HG03045 (cell line): Measurements from ENCODE around the gene CYP26C1.
"Not testable (repeated sequence)": the region's sequence is repeated elsewhere in the genome, so short reads cannot be mapped to it uniquely, and the experiment has no call there.

ENCODE experiments used
- ATAC-seq: cut with Tn5 transposase; IDR thresholded peaks from one replicate; pipeline ENCODE4 v1.9.1; 2021; ENCODE audit warnings: mild to moderate bottlenecking, moderate library complexity; ENCODE audit not compliant: unreplicated experiment

Gene CYP26C1

GRCh38 chr10:93076871-93077270, 16.3 kb downstream of the CYP26C1 start:
- no peak for ATAC-seq

- no peak for ATAC-seq
These were observed 17.3 kb downstream of the CYP26C1 start for GRCh38 chr10:93077860-93078337.

GRCh38 chr10:93079663-93080349, 19.2 kb downstream of the CYP26C1 start:
- no peak for ATAC-seq

- no peak for ATAC-seq
These were observed 19.9 kb downstream of the CYP26C1 start for GRCh38 chr10:93080350-93081046.

- no peak for ATAC-seq
These were observed 20.7 kb downstream of the CYP26C1 start for GRCh38 chr10:93081318-93081717.

- ATAC-seq = no peak
These were observed 21.2 kb downstream of the CYP26C1 start for GRCh38 chr10:93081834-93082233.

GRCh38 chr10:93083743-93084539, 23.3 kb downstream of the CYP26C1 start:
- ATAC-seq = no peak

- ATAC-seq = no peak
These were observed 24.8 kb downstream of the CYP26C1 start for GRCh38 chr10:93085272-93085859.

GRCh38 chr10:93086289-93086688, 25.7 kb downstream of the CYP26C1 start:
- ATAC-seq = no peak

- ATAC-seq = no peak
These were observed 27.2 kb downstream of the CYP26C1 start for GRCh38 chr10:93087846-93088245.

- ATAC-seq = no peak
These were observed 27.9 kb downstream of the CYP26C1 start for GRCh38 chr10:93088466-93088865.

GRCh38 chr10:93090619-93091018, 30.0 kb downstream of the CYP26C1 start:
- ATAC-seq = no peak

GRCh38 chr10:93091960-93092359, 31.4 kb downstream of the CYP26C1 start:
- ATAC-seq = no peak

- no peak for ATAC-seq
These were observed 34.6 kb downstream of the CYP26C1 start for GRCh38 chr10:93095225-93095624.

- no peak for ATAC-seq
These were observed 36.3 kb downstream of the CYP26C1 start for GRCh38 chr10:93096901-93097300.

GRCh38 chr10:93097386-93097785, 36.8 kb downstream of the CYP26C1 start:
- ATAC-seq = no peak

- no peak for ATAC-seq
These were observed 38.2 kb downstream of the CYP26C1 start for GRCh38 chr10:93098816-93099215.

GRCh38 chr10:93099670-93100069, 39.1 kb downstream of the CYP26C1 start:
- no peak for ATAC-seq

GRCh38 chr10:93101148-93101547, 40.5 kb downstream of the CYP26C1 start:
- ATAC-seq = not testable (repeated sequence)

GRCh38 chr10:93103953-93104352, 43.4 kb downstream of the CYP26C1 start:
- no peak for ATAC-seq

- no peak for ATAC-seq
These were observed 46.1 kb downstream of the CYP26C1 start for GRCh38 chr10:93106631-93107072.
